GM21381 (cell line): Measurements from ENCODE around the gene GFER.
"Not testable (repeated sequence)": the region's sequence is repeated elsewhere in the genome, so short reads cannot be mapped to it uniquely, and the experiment has no call there.

Source experiments
- ATAC-seq: cut with Tn5 transposase; IDR thresholded peaks from one replicate; pipeline ENCODE4 v1.9.1; 2021; ENCODE audit warnings: mild to moderate bottlenecking, moderate library complexity; ENCODE audit not compliant: unreplicated experiment

GFER gene

GRCh38 chr16:1957434-1958142, 26.4 kb upstream of the GFER start:
- ATAC-seq = not testable (repeated sequence)

- ATAC-seq = not testable (repeated sequence)
Measured at GRCh38 chr16:1958143-1958491, 25.9 kb upstream of the GFER start.

- ATAC-seq = peak; percentile 3
Measured at GRCh38 chr16:1958715-1959268, 25.2 kb upstream of the GFER start.

GRCh38 chr16:1959269-1960039, 24.5 kb upstream of the GFER start, which contains the start of gene NDUFB10:
Gene NDUFB10, plus strand, starts transcription at chr16:1959538. Its CDS starts 87 bp downstream, at chr16:1959625.
- peak; percentile 71 for ATAC-seq

GRCh38 chr16:1960665-1961630, 23.0 kb upstream of the GFER start:
- ATAC-seq = no peak

GRCh38 chr16:1961651-1962067, 22.3 kb upstream of the GFER start:
- ATAC-seq = no peak

- not testable (repeated sequence) for ATAC-seq
Measured at GRCh38 chr16:1962161-1963153, 21.5 kb upstream of the GFER start.

GRCh38 chr16:1963806-1964505, 20.0 kb upstream of the GFER start:
- ATAC-seq = peak; percentile 3

- peak; percentile 61 for ATAC-seq
Measured at GRCh38 chr16:1964506-1965395, 19.2 kb upstream of the GFER start, which contains the start of gene RPS2. Gene RPS2, minus strand, starts transcription at chr16:1964826. Its CDS starts 201 bp downstream, at chr16:1964625.

GRCh38 chr16:1965396-1966001, 18.5 kb upstream of the GFER start:
- ATAC-seq = no peak

GRCh38 chr16:1966460-1966859, 17.5 kb upstream of the GFER start, which contains the start of gene RNF151:
Gene RNF151, plus strand, starts transcription at chr16:1966856. Its CDS starts 26 bp downstream, at chr16:1966882.
- no peak for ATAC-seq

- ATAC-seq = no peak
Measured at GRCh38 chr16:1968146-1968953, 15.6 kb upstream of the GFER start.

- peak; percentile 74 for ATAC-seq
Measured at GRCh38 chr16:1971796-1972489, 12.1 kb upstream of the GFER start, which contains the start of gene TBL3. Gene TBL3, plus strand, starts transcription at chr16:1972053. Its CDS starts 112 bp downstream, at chr16:1972165.

- ATAC-seq = peak; percentile 6
Measured at GRCh38 chr16:1972490-1972877, 11.5 kb upstream of the GFER start.

GRCh38 chr16:1973461-1974156, 10.4 kb upstream of the GFER start:
- no peak for ATAC-seq
